Panc1 (cell line): ENCODE data around the gene SORCS1. TPM values are rescaled to one million over a fixed set of nuclear protein-coding genes. Genes with fewer than 3 reads are reported as not detected.

Experiments used
- ATAC-seq: fragments of 200-7000 bp; cut with Tn5 transposase; 2 replicates; pipeline ENCODE4 v1.9.1; 2020; ENCODE audit warnings: mild to moderate bottlenecking, moderate library complexity
- BruUV-seq: library from RNA; stranded (reverse); fragments of 400-500 nt; replicated peaks from 2 replicates; lab custom pipeline; 2021; lab: Mats Ljungman, UMichigan
- CTCF ChIA-PET: fragments of 300-600 bp; sonication (Branson Sonifier 250); formaldehyde crosslinking; loops from one replicate; lab custom pipeline; 2022; ENCODE audit warnings: antibody characterized with exemption; lab: Charles Lee
- POLR2A ChIA-PET: fragments of 300-600 bp; sonication (Branson Sonifier 250); formaldehyde crosslinking; loops from one replicate; lab custom pipeline; 2022; ENCODE audit warnings: antibody characterized with exemption; lab: Charles Lee
- DNase-seq: peaks from one replicate; pipeline ENCODE4 v3.0.0-alpha.2; 2010; ENCODE audit warnings: low read depth, low spot score
- H3K27ac ChIP-seq: 2 replicates; pipeline ENCODE4 v1.5.1; 2011; ENCODE audit warnings: mild to moderate bottlenecking, low read length, inconsistent platforms
- H3K27me3 ChIP-seq: fragments of 200-500 bp; sonication (Bioruptor generic); 2 replicates; pipeline ENCODE4 v1.6.0; 2014; ENCODE audit warnings: low read length, inconsistent platforms; ENCODE audit not compliant: control insufficient read depth, insufficient read depth
- H3K36me3 ChIP-seq: fragments of 200-500 bp; sonication (Bioruptor generic); 2 replicates; pipeline ENCODE4 v1.5.1; 2014; ENCODE audit warnings: inconsistent platforms, mild to moderate bottlenecking, low read length, moderate library complexity; ENCODE audit not compliant: control insufficient read depth, insufficient read depth
- H3K4me1 ChIP-seq: 2 replicates; pipeline ENCODE4 v1.5.1; 2011; ENCODE audit warnings: inconsistent platforms, mild to moderate bottlenecking, low read length, moderate library complexity; ENCODE audit not compliant: control insufficient read depth, insufficient read depth
- H3K4me3 ChIP-seq, 2 experiments: 2 replicates each; pipeline ENCODE4 v1.5.1; 2011 to 2012; ENCODE audit warnings: low read depth in 2 of 2, low read length in 2 of 2, mild to moderate bottlenecking in 2 of 2, inconsistent platforms in 1 of 2, moderate library complexity in 1 of 2
- H3K9me3 ChIP-seq: fragments of 200-500 bp; sonication (Bioruptor generic); 2 replicates; pipeline ENCODE4 v1.5.1; 2014; ENCODE audit warnings: low read depth, mild to moderate bottlenecking, inconsistent platforms, low read length, moderate library complexity; ENCODE audit not compliant: control insufficient read depth, insufficient read depth
- CTCF ChIP-seq: fragments of 450-650 bp; IDR thresholded peaks from 2 replicates; pipeline ENCODE4 v1.5.1; 2017; ENCODE audit warnings: mild to moderate bottlenecking
- POLR2AphosphoS5 ChIP-seq: IDR thresholded peaks from 2 replicates; pipeline ENCODE4 v1.6.1; 2012; ENCODE audit warnings: mild to moderate bottlenecking, low read depth, low read length, moderate library complexity
- REST ChIP-seq, 2 experiments: IDR thresholded peaks; 2 replicates each; pipeline ENCODE4 v1.6.1; 2011 to 2012; ENCODE audit warnings: low read depth in 2 of 2, control low read depth in 1 of 2, low read length in 1 of 2, mild to moderate bottlenecking in 1 of 2, moderate library complexity in 1 of 2; ENCODE audit not compliant: insufficient read depth in 1 of 2
- SIN3A ChIP-seq: IDR thresholded peaks from 2 replicates; pipeline ENCODE4 v1.6.1; 2012; ENCODE audit warnings: low read depth, mild to moderate bottlenecking, low read length, moderate library complexity, borderline replicate concordance; ENCODE audit not compliant: insufficient read depth
- TCF7L2 ChIP-seq: IDR thresholded peaks from 2 replicates; pipeline ENCODE4 v1.6.1; 2011; ENCODE audit warnings: mild to moderate bottlenecking, low read depth, low read length, inconsistent platforms
- in situ Hi-C: cut with HindIII; loops from 2 replicates; pipeline ENCODE4 v1.10.0; 2016; ENCODE audit warnings: low sequenced_read_pairs, low pct_unique_long_range_greater_than_20kb
- intact Hi-C: fragments of 100-400 bp; cut with micrococcal nuclease; formaldehyde crosslinking; loops from one replicate; pipeline ENCODE4 v1.10.0; 2022; ENCODE audit not compliant: unreplicated experiment
- total RNA-seq: library from RNA; stranded (reverse); gene quantifications from one replicate; pipeline ENCODE4 v1.2.1, GENCODE V29; 2021; ENCODE audit not compliant: unreplicated experiment

SORCS1 gene
- total RNA-seq, 1 experiment from 2014 or later = not detected

GRCh38 chr10:107091126-107091525 is 73.4 kb downstream of the SORCS1 start:
- BruUV-seq = no TSS peak
- ChIA-PET CTCF (no interaction called here), POLR2A (no interaction called here)
- ATAC-seq = no peak
- Histone ChIP-seq H3K36me3 (no peaks in the 10 kb centered on the region), H3K4me1 (no peaks in the 10 kb centered on the region), H3K27me3 (no peaks in the 10 kb centered on the region), H3K27ac (no peak overlapping the region), H3K9me3 (no peaks in the 10 kb centered on the region), H3K4me3 (no peak overlapping the region)
- DNase-seq = no peak
- in situ Hi-C loops (no loop called here), intact Hi-C loops (no loop called here)
- TF ChIP-seq POLR2AphosphoS5 (no peak), SIN3A (no peak), REST (IDR thresholded peaks at IDR 0.05; ENCODE audit: insufficient read depth in 1 of 2, low read depth in 2 of 2, low read length in 1 of 2) (no peak), CTCF (no peak), TCF7L2 (no peak)

- DNase-seq (no peak), ATAC-seq (no peak)
- H3K9me3 ChIP-seq = no peaks in the 10 kb centered on the region
- no peak overlapping the region for H3K27ac ChIP-seq
- BruUV-seq = no TSS peak
- intact Hi-C loops = no loop called here
- no peaks in the 10 kb centered on the region for H3K4me1 ChIP-seq
- CTCF ChIA-PET = no interaction called here
- H3K4me3 ChIP-seq = no peak overlapping the region
- H3K36me3 ChIP-seq = no peaks in the 10 kb centered on the region
- no peak for TF ChIP-seq CTCF
- no peak for TF ChIP-seq POLR2AphosphoS5
- no peak for TF ChIP-seq SIN3A
- no peak for TF ChIP-seq TCF7L2
- no peak for TF ChIP-seq REST (IDR thresholded peaks at IDR 0.05; ENCODE audit: insufficient read depth in 1 of 2, low read depth in 2 of 2, low read length in 1 of 2)
- POLR2A ChIA-PET = no interaction called here
- in situ Hi-C loops = no loop called here
- no peaks in the 10 kb centered on the region for H3K27me3 ChIP-seq
Observed at GRCh38 chr10:107085665-107086525, 78.6 kb downstream of the SORCS1 start.
